ENCODE data around the gene CLCNKA. TPM values are rescaled to one million over a fixed set of nuclear protein-coding genes. Genes with fewer than 3 reads are reported as not detected.

The CLCNKA gene
- total RNA-seq, 1 donor from 2014 or later = 0.15 TPM

GRCh38 chr1:16083486-16083885 is 61.6 kb downstream of the CLCNKA start:
- intact Hi-C loops (cut with micrococcal nuclease) = loop anchor here (2.0 kb wide), 1 partner anchor 71 kb away; no protein-coding TSS in a partner anchor
- DNase-seq (no peak), ATAC-seq (no peak)

Other genes starting within 250 kb of the CLCNKA start
- 6.0 TPM for gene UQCRHL, start 214.4 kb upstream of the CLCNKA start, total RNA-seq
- 20.5 TPM for gene SPEN, start 174.3 kb upstream of the CLCNKA start, total RNA-seq
- gene ZBTB17, start 45.9 kb upstream of the CLCNKA start, total RNA-seq = 27.3 TPM
- 0.84 TPM for gene SRARP, start 17.8 kb upstream of the CLCNKA start, total RNA-seq
- gene HSPB7, start 4.0 kb upstream of the CLCNKA start, total RNA-seq = 3,996 TPM
- gene CLCNKB, start 21.7 kb downstream of the CLCNKA start, total RNA-seq = 2.1 TPM
- gene FAM131C, start 51.6 kb downstream of the CLCNKA start, total RNA-seq = 3.7 TPM
- gene EPHA2, start 134.0 kb downstream of the CLCNKA start, total RNA-seq = 7.6 TPM
- gene ARHGEF19, start 190.6 kb downstream of the CLCNKA start, total RNA-seq = 2.0 TPM
- gene CPLANE2, start 215.1 kb downstream of the CLCNKA start, total RNA-seq = 9.7 TPM

Measured in left ventricle myocardium superior (tissue), 1 donor.